Prostate gland (tissue), 2 donors: Measurements from ENCODE around the gene SCYL1.

Source experiments
- POLR2A ChIP-seq: fragments of 450-650 bp; IDR thresholded peaks from one replicate; pipeline ENCODE4 v1.6.1; 2016; ENCODE audit warnings: antibody characterized with exemption, mild to moderate bottlenecking
- POLR2AphosphoS5 ChIP-seq: sonication (generic); formaldehyde crosslinking; IDR thresholded peaks from one replicate; pipeline ENCODE4 v1.6.1; 2017; ENCODE audit warnings: antibody characterized with exemption
- TF ChIP-seq, protein P1 (sequence below), 4 experiments: fragments of 200-600 bp in 2 of 4; fragments of 450-650 bp in 2 of 4; sonication (generic) in 2 of 4; IDR thresholded peaks; 1 replicate in 3 of 4; 2 replicates in 1 of 4; pipeline ENCODE4 v1.5.1; 2016 to 2019; ENCODE audit warnings: antibody characterized with exemption in 4 of 4, mild to moderate bottlenecking in 2 of 4, moderate library complexity in 2 of 4

DNA sequence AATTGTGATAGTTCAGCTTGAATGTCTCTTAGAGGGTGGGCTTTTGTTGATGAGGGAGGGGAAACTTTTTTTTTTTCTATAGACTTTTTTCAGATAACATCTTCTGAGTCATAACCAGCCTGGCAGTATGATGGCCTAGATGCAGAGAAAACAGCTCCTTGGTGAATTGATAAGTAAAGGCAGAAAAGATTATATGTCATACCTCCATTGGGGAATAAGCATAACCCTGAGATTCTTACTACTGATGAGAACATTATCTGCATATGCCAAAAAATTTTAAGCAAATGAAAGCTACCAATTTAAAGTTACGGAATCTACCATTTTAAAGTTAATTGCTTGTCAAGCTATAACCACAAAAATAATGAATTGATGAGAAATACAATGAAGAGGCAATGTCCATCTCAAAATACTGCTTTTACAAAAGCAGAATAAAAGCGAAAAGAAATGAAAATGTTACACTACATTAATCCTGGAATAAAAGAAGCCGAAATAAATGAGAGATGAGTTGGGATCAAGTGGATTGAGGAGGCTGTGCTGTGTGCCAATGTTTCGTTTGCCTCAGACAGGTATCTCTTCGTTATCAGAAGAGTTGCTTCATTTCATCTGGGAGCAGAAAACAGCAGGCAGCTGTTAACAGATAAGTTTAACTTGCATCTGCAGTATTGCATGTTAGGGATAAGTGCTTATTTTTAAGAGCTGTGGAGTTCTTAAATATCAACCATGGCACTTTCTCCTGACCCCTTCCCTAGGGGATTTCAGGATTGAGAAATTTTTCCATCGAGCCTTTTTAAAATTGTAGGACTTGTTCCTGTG, 22.1 kb upstream of the SCYL1 start:
- TF ChIP-seq, protein P1, sequence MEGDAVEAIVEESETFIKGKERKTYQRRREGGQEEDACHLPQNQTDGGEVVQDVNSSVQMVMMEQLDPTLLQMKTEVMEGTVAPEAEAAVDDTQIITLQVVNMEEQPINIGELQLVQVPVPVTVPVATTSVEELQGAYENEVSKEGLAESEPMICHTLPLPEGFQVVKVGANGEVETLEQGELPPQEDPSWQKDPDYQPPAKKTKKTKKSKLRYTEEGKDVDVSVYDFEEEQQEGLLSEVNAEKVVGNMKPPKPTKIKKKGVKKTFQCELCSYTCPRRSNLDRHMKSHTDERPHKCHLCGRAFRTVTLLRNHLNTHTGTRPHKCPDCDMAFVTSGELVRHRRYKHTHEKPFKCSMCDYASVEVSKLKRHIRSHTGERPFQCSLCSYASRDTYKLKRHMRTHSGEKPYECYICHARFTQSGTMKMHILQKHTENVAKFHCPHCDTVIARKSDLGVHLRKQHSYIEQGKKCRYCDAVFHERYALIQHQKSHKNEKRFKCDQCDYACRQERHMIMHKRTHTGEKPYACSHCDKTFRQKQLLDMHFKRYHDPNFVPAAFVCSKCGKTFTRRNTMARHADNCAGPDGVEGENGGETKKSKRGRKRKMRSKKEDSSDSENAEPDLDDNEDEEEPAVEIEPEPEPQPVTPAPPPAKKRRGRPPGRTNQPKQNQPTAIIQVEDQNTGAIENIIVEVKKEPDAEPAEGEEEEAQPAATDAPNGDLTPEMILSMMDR (IDR thresholded peaks at IDR 0.05): no peak
- peak; percentile 43 for TF ChIP-seq POLR2A
- peak; percentile 97 for TF ChIP-seq POLR2AphosphoS5
